HG03354 (cell line): ENCODE measurements around the gene FAM90A1.
"Not testable (repeated sequence)": the region's sequence is repeated elsewhere in the genome, so short reads cannot be mapped to it uniquely, and the experiment has no call there.

Experiments
- ATAC-seq: cut with Tn5 transposase; IDR thresholded peaks from one replicate; pipeline ENCODE4 v1.9.1; 2021; ENCODE audit warnings: mild to moderate bottlenecking; ENCODE audit not compliant: unreplicated experiment, poor library complexity, severe bottlenecking

Gene FAM90A1

DNA sequence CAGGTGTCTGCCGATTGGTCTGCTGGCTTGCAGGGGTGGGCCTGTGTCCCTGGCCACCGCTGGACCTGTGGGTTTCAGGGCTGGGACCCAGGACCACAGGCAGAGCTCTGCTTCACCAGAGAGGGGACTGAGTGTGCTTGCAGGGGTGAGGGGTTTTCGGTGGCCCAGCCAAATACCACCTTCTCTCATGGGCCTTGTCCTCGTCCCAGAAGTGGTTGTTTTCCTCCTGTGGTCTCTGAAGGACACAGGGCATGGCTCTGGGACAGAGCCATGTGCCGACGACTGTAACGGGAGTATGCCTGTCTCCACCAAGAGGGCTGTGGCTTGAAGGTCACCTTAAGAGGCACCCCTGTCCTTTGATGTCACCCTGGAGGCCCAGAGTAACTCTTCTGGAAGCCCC, 7.3 kb upstream of the FAM90A1 start:
- not testable (repeated sequence) for ATAC-seq

DNA sequence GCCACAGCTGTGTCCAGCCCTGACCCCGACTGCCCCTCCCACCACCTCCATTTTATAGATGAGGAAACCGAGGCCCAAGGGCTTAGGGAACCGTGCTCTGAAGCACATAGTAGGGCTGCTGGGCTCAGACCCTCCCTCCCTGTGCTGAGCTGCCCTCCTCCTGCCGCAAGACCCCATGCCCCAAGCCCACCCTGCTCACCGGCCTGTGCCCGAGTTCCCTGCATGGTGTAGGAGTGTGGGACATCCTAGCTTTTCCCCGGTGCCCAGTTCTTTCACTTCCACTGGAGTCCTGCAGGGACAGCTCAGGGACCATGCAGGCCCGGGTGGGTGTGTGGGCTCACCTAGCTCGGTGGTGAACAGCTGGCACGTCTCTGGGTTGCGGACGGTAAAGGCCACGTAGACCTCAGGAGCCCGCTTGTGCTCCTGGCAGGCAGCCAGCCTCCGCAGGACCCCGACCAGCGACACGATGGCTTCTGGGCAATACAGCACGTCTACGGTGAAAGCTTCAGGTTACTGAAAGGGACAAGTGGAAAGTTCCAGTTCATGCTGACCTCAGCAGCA, 6.6 kb upstream of the FAM90A1 start:
- not testable (repeated sequence) for ATAC-seq

DNA sequence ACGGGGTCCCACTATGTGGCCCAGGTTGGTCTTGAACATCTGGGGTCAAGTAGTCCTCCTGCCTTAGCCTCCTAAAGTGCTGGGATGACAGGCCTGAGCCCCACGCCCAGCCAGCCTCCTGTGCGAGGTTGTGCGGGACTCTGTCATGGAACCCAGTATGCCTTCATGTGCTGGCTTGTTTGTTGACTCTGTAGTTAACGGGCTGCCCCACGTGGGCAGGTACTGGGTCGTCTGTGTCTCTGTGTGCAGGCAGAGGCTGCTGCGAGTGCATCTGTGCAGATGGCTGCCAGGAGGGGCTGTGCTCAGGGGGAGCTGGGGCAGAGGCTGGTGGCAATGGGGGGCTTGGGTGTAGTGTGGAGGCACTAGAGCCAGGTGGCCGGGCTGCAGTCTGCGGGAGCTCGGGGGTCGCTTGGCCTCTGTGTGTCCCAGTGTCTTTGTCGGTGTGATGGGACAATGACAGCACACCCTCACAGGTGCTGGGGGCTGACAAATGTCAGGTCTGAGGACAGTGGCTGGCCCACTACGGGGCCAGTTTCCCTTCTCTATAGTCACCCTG, 6.0 kb upstream of the FAM90A1 start:
- ATAC-seq, result not testable (repeated sequence)

DNA sequence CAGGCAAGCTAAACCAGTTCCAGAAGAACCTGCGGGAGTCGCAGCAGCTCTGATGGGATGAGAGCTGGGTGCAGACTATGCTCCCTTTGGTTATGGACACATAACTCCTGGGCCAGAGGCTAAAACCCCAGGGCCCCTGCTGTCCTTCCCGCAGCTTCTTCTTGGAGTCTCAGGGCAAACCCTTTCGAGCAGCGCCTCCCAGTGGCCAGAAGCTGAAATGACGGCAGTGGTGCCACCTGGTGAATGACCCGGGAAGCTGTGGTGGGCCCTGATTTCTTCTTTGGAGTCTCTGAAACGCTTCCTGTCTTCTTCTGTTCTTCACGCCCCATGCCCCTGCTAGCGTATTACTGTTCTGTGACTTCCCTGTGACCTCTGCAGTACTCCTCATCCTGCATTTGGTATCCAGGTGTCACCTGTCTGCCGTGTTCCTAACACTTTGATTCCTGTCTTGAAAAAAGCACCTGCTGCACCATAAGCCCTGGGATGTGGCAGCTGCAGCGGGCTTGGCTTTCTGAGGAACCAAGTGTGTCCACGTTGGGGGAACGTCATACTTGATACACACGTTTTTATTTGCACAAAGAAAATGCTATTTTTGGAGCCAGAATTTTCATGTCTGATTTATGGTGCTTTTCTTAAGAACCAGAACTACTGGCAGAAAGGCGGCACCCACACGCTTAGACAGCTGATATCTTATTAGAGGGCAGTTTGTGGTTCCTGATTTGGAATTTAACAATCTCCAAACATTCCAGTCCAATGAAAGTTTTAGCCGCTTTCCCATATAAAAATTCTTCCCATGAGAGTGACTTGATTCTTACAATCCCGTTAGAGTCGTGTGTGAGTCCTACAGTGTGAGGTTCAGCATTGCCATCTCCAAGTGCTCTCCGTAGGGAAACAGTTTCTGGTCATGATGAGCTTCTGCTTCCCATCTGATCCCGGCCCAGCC, 4.5 kb upstream of the FAM90A1 start:
- ATAC-seq, result not testable (repeated sequence)

DNA sequence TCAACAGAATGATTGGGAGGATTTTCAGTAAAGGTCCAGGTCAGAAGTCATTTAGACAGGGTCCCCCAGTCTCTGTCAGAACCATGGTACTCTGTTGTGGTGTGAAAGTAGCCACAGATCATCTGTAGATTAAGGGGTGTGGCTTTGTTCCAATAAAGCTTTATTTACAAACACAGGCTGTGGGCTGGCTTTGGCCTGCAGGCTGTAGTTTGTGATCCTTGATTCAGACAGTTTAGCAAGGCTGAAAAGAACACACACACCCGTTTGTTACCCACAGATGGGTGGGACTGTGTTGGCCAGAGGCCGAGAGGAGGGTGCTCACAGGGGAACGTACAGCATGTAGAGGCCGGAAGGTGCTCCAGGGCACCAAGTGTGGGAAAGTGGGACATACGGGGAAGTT, 3.6 kb upstream of the FAM90A1 start:
- not testable (repeated sequence) for ATAC-seq

DNA sequence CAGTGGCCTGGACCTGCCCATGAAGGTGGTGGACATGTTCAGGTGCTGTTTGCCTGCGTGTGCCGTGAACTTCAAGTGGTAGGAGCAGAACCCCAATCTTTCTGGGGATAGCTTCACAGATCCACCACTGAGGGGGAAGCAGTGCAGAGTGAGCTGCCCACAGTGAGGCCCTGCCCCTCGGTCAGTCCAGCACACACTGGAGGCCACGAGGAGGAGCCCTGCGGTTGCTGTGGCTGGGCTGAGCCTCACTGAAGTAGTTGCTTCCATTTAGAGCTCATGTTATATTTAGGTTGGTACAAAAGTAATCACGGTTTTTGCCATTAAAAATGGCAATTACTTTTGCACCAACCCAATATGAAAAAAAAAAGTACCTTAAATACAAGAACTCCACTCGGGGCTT, 2.1 kb upstream of the FAM90A1 start:
- ATAC-seq, result not testable (repeated sequence)

DNA sequence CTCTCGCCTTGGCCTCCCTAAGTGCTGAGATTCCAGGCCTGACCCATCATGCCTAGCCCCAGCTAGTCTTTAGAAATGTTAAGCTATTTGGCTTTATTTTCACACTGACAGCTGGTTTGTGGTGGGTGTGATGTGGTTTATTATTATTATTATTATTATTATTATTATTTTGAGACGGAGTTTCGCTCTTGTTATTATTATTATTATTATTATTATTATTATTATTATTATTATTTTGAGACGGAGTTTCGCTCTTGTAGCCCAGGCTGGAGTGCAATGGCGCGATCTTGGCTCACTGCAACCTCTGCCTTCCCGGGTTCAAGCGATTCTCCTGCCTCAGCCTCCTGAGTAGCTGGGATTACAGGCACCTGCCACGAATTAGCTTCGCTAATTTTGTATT, 1.2 kb upstream of the FAM90A1 start:
- ATAC-seq, result not testable (repeated sequence)

DNA sequence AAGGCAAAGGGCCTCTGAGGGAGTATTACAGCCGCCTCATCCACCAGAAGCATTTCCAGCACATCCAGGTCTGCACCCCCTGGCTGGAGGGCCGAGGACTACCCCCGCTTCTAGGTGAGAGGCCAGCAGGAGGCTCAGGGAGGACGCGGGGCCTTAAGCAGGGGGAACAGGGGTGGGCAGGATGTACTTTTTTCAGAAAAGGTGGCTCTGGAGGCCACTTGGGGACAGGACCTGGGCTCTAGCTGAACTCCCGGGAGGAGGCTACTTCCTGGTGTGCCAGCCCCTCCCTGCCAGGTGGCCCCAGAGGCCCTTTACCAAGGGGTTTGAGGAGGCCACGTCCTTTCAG, 287 bp upstream of the FAM90A1 start:
- ATAC-seq, result not testable (repeated sequence)

DNA sequence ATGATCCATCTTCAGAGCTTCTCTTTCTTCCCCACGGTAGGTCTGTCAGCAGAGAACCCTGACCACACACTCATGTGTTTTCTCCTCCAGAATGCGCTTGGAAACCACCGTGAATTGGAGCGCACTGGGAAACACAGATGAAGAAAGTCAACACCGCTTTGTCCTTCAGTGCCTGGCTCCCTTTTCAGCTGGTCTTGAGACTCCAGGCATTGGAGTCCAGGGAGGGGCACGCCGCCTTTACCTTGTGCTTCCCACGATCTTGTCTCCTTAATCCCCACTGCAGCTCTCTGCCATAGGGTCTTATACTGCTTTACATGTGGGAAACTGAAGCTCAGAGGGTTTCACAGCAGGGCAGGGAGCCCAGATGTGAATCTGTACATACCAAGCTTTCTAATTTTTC, 1.1 kb downstream of the FAM90A1 start:
- no peak for ATAC-seq

DNA sequence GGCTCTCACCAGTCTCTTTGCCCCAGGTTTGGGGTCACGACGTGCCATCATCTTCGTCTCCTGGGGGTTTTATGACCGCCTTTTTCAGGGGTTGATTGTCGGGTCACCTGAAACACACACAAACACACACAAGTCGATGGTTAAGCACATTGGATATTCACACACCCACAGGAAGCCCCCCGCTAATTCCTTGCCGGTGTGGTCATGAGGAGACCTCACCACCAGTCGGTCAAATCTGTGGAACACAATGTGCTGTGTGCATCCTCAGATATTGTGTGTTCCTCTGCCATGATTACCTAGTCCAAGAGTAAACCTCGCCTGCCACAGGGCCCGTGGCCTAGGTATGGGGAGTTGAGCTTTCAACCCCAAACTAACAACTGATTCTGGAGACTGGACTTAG, 2.6 kb downstream of the FAM90A1 start:
- ATAC-seq, result not testable (repeated sequence)

DNA sequence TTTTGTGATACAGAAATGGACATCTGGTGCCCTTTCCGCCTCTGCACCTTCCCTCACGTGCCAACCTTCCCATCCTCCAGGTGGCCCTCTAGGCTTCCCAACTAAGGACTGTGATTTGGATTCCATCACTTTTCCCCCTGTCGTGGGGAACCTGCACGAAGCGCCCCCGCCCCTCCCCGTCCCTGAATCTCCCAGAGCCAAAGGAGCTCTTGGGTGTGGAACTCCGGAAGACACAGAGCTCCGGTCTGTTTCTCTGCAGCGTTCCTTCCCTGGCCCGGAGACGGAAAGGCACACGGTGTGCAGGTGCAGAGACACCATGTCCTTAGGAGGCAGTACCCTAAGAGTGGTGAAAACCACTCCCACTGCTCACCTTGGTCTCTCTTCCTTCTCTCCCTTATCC, 3.8 kb downstream of the FAM90A1 start:
- ATAC-seq, result not testable (repeated sequence)

DNA sequence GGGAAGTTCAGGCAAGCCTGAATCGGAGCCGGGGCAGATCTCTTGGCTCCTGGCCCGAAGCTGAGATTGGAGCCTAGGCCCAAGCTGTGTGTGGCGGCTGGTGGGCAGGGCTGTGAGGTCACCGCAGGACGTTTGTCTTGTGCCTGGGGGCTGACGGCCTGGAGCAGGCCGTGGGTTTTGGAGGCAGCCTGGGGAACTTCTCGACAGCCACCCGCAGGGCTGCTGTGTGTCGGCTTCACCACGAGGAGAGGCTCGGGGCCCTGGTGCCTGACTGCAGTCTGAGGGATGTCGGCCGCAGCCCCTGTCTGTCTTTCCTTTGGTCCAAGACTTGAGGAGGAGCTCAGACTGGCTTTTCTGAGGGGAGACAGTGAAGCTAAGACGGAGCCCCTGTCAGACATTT, 5.1 kb downstream of the FAM90A1 start:
- ATAC-seq, result not testable (repeated sequence)

DNA sequence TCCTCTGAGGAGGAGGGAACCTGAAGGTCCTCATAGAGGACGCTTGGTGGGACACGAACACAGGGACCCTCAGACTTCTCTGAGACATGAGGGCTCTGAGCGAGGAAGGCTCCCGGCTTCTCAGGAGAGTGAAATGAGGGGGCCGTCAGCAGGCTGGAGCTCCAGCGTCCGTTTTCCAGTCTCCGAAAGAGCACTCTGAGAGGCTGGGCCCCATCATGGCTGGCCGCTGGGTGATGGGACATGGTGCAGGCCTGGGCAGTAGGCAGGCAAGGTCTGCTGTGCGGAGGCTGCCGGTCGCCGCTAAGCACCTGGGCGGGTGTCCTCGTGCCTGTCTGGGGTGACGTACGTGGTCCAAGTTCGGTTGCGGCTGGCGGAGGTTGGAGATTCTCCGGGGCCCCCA, 5.6 kb downstream of the FAM90A1 start:
- not testable (repeated sequence) for ATAC-seq

DNA sequence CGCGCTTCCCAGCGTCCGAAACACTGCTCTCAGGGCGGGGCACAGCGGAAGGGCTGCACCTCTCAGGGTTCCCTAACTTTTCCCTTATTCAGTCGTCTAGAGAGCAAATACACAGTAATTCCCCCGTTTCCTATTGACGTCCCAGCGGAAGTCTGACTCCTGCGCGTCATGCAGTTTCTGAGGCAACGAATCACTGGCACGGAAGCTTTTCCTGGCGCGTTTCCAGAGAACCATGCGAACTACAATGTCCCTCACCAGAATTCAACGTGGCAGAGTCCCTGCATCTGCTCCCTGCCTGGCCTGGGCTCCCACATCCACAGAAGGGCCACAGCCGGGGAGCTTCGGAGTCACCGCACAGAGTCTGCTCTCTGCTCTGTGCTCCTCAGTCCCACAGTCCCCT, 6.0 kb downstream of the FAM90A1 start:
- not testable (repeated sequence) for ATAC-seq

DNA sequence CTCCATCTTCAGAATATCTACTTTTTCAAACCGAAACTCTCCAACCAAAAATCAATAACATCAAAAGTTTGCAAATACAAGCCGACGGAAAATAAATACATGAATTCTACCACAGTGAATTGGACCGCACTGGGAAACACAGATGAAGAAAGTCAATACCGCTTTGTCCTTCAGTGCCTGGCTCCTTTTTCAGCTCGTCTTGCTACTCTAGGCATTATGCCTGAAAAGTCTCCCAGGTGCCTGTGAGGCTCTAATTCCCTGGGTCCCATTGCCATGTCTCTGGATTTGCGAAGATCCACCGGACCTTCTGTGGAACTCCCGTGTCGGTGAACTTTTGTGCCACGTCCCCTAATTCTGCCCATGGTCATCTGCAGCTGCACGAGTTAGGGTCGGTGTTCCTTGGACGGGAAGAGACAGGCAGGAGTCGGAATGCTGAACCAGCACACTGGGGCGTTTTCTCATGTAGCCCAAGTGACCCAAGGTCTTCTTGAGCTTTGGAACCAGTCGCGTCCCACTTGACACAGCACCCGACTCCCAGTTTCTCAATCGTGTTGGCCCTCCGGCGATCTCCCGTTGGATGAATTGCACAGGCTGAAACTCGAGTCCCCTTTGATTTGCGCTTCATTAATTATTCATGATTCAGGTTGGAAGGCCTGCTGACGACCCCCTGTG, 8.6 kb downstream of the FAM90A1 start:
- not testable (repeated sequence) for ATAC-seq

DNA sequence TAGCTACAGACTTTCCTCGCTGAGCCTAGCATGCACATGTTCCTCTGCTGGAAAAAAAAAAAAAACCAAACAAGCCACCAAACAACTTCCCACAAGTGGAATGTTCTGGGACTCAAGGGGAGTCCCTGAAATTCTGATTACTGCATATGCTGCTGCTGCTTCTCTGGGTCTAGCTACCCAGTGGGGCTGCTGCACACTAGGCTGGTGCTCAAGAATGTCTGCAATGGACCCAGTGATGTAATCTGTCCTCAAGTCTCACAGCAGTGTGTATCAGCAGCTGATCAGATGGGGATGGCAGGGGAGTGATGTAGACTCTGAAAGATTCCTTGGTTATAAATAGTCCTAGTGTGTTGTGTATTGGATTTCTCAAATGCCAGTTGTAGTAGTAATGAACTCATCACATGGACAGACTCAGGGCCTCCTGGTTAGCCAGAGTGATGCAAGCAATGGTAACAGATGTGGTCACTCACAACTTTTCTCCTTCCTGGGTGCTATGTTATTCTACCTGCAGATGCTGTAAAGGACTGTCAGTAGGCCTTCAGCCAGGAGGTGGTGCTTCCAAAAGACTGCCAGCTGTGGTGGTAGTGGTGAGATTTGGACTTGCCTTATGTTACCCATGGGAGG, 29.6 kb downstream of the FAM90A1 start:
- not testable (repeated sequence) for ATAC-seq

DNA sequence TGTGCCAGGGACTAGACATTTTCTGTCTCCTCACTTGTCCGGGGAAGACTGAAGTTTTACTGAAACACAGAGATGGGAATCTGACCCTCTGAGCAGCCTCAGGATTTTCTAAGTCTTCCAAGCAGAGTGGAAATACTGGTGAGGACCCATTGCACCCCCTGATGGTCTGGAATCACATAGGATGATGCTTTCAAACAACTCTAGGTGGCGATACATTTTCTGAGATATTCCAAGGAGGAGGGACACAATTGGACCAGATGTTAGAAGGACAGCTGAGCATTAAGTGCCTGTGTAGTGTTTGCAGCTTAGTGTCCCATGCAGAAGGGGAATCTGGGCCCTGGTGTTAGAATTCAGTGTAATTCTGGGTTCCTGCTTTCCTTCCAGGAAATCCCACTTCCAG, 39.3 kb downstream of the FAM90A1 start:
- not testable (repeated sequence) for ATAC-seq

DNA sequence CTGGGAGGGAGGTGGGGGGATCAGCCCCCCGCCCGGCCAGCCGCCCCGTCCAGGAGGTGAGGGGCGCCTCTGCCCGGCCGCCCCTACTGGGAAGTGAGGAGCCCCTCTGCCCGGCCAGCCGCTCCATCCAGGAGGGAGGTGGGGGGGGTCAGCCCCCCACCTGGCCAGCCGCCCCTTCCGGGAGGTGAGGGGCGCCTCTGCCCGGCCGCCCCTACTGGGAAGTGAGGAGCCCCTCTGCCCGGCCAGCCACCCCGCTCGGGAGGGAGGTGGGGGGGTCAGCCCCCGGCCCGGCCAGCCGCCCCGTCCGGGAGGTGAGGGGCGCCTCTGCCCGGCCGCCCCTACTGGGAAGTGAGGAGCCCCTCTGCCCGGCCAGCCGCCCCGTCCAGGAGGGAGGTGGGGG, 43.2 kb downstream of the FAM90A1 start:
- not testable (repeated sequence) for ATAC-seq

DNA sequence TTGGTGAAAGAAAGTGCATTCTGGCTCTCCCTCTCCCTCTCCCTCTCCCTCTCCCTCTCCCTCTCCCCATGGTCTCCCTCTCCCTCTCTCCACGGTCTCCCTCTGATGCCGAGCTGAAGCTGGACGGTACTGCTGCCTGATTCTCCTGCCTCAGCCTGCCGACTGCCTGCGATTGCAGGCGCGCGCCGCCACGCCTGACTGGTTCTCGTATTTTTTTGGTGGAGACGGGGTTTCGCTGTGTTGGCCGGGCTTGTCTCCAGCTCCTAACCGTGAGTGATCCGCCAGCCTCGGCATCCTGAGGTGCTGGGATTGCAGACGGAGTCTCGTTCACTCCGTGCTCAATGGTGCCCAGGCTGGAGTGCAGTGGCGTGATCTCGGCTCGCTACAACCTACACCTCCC, 44.1 kb downstream of the FAM90A1 start:
- ATAC-seq, result not testable (repeated sequence)

DNA sequence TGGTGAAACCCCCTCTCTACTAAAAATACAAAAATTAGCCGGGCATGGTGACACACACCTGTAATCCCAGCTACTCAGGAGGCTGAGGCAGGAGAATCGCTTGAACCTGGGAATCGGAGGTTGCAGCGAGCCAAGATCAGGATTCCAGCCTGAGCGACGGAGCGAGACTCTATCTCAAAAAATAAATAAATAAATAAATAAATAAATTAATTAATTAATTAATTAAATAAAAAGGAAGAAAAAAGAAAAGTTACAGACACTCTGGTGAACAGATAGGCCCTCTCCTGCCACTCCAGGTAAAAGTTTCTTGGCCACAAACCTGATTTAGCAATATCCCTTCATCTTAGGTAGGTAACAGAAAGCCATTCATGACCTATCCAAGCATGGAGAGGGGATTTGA, 44.5 kb downstream of the FAM90A1 start:
- not testable (repeated sequence) for ATAC-seq
